Karpas-422 (cell line): Measurements from ENCODE around the gene CRMP1. TPM values are rescaled to one million over a fixed set of nuclear protein-coding genes. Genes with fewer than 3 reads are reported as not detected.
A peak's percentile ranks its signal among the peaks of the same experiment; 100 is the strongest.

Experiments used
- DNase-seq: peaks from one replicate; pipeline ENCODE4 v3.0.0-alpha.2; 2015
- H2AFZ ChIP-seq: fragments of 200-600 bp; sonication (generic); 2 replicates; pipeline ENCODE4 v1.6.1; 2014; ENCODE audit warnings: antibody characterized with exemption, low read length, mixed read lengths
- H3K27ac ChIP-seq: fragments of 200-600 bp; sonication (generic); 2 replicates; pipeline ENCODE4 v1.5.1; 2014; ENCODE audit warnings: mild to moderate bottlenecking, low read length, moderate library complexity
- H3K27me3 ChIP-seq: fragments of 200-600 bp; sonication (generic); 2 replicates; pipeline ENCODE4 v1.6.1; 2014; ENCODE audit warnings: low read length, mixed read lengths
- H3K36me3 ChIP-seq: fragments of 200-600 bp; sonication (generic); 2 replicates; pipeline ENCODE4 v1.6.1; 2014; ENCODE audit warnings: low read length, mixed read lengths; ENCODE audit not compliant: insufficient read depth
- H3K4me1 ChIP-seq: fragments of 200-600 bp; sonication (generic); 2 replicates; pipeline ENCODE4 v1.6.1; 2014; ENCODE audit warnings: mild to moderate bottlenecking, low read length, mixed read lengths
- H3K4me2 ChIP-seq: fragments of 200-600 bp; sonication (generic); 2 replicates; pipeline ENCODE4 v1.6.1; 2014; ENCODE audit warnings: low read length, low read depth, mild to moderate bottlenecking; ENCODE audit not compliant: poor library complexity, severe bottlenecking
- H3K4me3 ChIP-seq: fragments of 200-600 bp; sonication (generic); 2 replicates; pipeline ENCODE4 v1.5.1; 2014; ENCODE audit warnings: mild to moderate bottlenecking, antibody characterized with exemption, low read length, mixed read lengths
- H3K79me2 ChIP-seq: fragments of 200-600 bp; sonication (generic); 2 replicates; pipeline ENCODE4 v1.6.1; 2014; ENCODE audit warnings: mild to moderate bottlenecking, low read length, mixed read lengths
- H3K9ac ChIP-seq: fragments of 200-600 bp; sonication (generic); 2 replicates; pipeline ENCODE4 v1.6.0; 2014; ENCODE audit warnings: low read length
- H3K9me2 ChIP-seq: fragments of 200-600 bp; sonication (generic), shearing (Covaris generic); replicated peaks from 2 replicates; pipeline ENCODE4 v1.6.0; 2014; ENCODE audit warnings: mild to moderate bottlenecking, low read length, moderate library complexity; ENCODE audit not compliant: insufficient read depth
- H3K9me3 ChIP-seq: fragments of 300-700, 200-600 bp; sonication (generic); 2 replicates; pipeline ENCODE4 v1.6.1; 2014; ENCODE audit warnings: low read length, mixed read lengths
- H4K20me1 ChIP-seq: fragments of 200-600 bp; sonication (generic); 2 replicates; pipeline ENCODE4 v1.6.1; 2014; ENCODE audit warnings: mild to moderate bottlenecking, antibody characterized with exemption, low read length, low read depth; ENCODE audit not compliant: insufficient read depth
- total RNA-seq: library from RNA; depleted of rRNA; stranded (reverse); fragments of >200 nt; shearing (Covaris generic); gene quantifications from 2 replicates; pipeline ENCODE4 v1.2.3, GENCODE V29; 2014; ENCODE audit warnings: low replicate concordance

The CRMP1 gene
- total RNA-seq, 1 experiment from 2014 or later = 0.48 TPM

GRCh38 chr4:5797866-5798265, 95.0 kb downstream of the CRMP1 start:
- no peak overlapping the region for H3K27ac ChIP-seq
- no peak for DNase-seq
- no peak overlapping the region for H2AFZ ChIP-seq
- H4K20me1 ChIP-seq = no peaks in the 10 kb centered on the region
- H3K4me3 ChIP-seq = no peak overlapping the region
- no peaks in the 10 kb centered on the region for H3K9me3 ChIP-seq
- H3K27me3 ChIP-seq = no peaks in the 10 kb centered on the region
- no peak overlapping the region for H3K4me2 ChIP-seq
- H3K4me1 ChIP-seq = no peaks in the 10 kb centered on the region
- H3K9ac ChIP-seq = no peak overlapping the region
- H3K9me2 ChIP-seq = no peaks in the 10 kb centered on the region
- no peaks in the 10 kb centered on the region for H3K79me2 ChIP-seq
- H3K36me3 ChIP-seq = no peaks in the 10 kb centered on the region

GRCh38 chr4:5796976-5797375, 95.9 kb downstream of the CRMP1 start:
- no peak overlapping the region for H2AFZ ChIP-seq
- H4K20me1 ChIP-seq = no peaks in the 10 kb centered on the region
- H3K4me1 ChIP-seq = no peaks in the 10 kb centered on the region
- H3K79me2 ChIP-seq = no peaks in the 10 kb centered on the region
- H3K9me2 ChIP-seq = no peaks in the 10 kb centered on the region
- no peaks in the 10 kb centered on the region for H3K9me3 ChIP-seq
- no peak overlapping the region for H3K9ac ChIP-seq
- no peak overlapping the region for H3K4me2 ChIP-seq
- H3K36me3 ChIP-seq = no peaks in the 10 kb centered on the region
- no peaks in the 10 kb centered on the region for H3K27me3 ChIP-seq
- H3K4me3 ChIP-seq = no peak overlapping the region
- DNase-seq = no peak
- no peak overlapping the region for H3K27ac ChIP-seq

GRCh38 chr4:5795580-5795979, 97.3 kb downstream of the CRMP1 start:
- no peak for DNase-seq
- no peak overlapping the region for H3K9ac ChIP-seq
- no peaks in the 10 kb centered on the region for H3K9me3 ChIP-seq
- no peak overlapping the region for H3K27ac ChIP-seq
- no peaks in the 10 kb centered on the region for H3K4me1 ChIP-seq
- H2AFZ ChIP-seq = no peak overlapping the region
- no peak overlapping the region for H3K4me3 ChIP-seq
- no peaks in the 10 kb centered on the region for H3K9me2 ChIP-seq
- no peaks in the 10 kb centered on the region for H3K36me3 ChIP-seq
- H3K4me2 ChIP-seq = no peak overlapping the region
- no peaks in the 10 kb centered on the region for H3K27me3 ChIP-seq
- no peaks in the 10 kb centered on the region for H3K79me2 ChIP-seq
- H4K20me1 ChIP-seq = no peaks in the 10 kb centered on the region

GRCh38 chr4:5793514-5793913, 99.4 kb downstream of the CRMP1 start:
- no peak for DNase-seq
- H3K27ac ChIP-seq = no peak overlapping the region
- no peaks in the 10 kb centered on the region for H4K20me1 ChIP-seq
- H3K9me2 ChIP-seq = no peaks in the 10 kb centered on the region
- H3K27me3 ChIP-seq = no peaks in the 10 kb centered on the region
- no peak overlapping the region for H2AFZ ChIP-seq
- H3K79me2 ChIP-seq = no peaks in the 10 kb centered on the region
- no peak overlapping the region for H3K4me2 ChIP-seq
- no peak overlapping the region for H3K4me3 ChIP-seq
- no peaks in the 10 kb centered on the region for H3K36me3 ChIP-seq
- H3K4me1 ChIP-seq = no peaks in the 10 kb centered on the region
- H3K9me3 ChIP-seq = no peaks in the 10 kb centered on the region
- no peak overlapping the region for H3K9ac ChIP-seq

GRCh38 chr4:5791654-5792053, 101.2 kb downstream of the CRMP1 start:
- H3K4me2 ChIP-seq = no peak overlapping the region
- H3K36me3 ChIP-seq = no peaks in the 10 kb centered on the region
- no peak overlapping the region for H3K4me3 ChIP-seq
- no peaks in the 10 kb centered on the region for H3K79me2 ChIP-seq
- H4K20me1 ChIP-seq = no peaks in the 10 kb centered on the region
- H3K9ac ChIP-seq = no peak overlapping the region
- no peaks in the 10 kb centered on the region for H3K9me2 ChIP-seq
- H3K4me1 ChIP-seq = no peaks in the 10 kb centered on the region
- H3K9me3 ChIP-seq = no peaks in the 10 kb centered on the region
- no peak overlapping the region for H2AFZ ChIP-seq
- no peak overlapping the region for H3K27ac ChIP-seq
- DNase-seq = no peak
- no peaks in the 10 kb centered on the region for H3K27me3 ChIP-seq

- Histone ChIP-seq H3K9ac (no peak overlapping the region), H3K36me3 (no peaks in the 10 kb centered on the region), H3K9me2 (no peaks in the 10 kb centered on the region), H2AFZ (no peak overlapping the region), H3K27me3 (no peaks in the 10 kb centered on the region), H3K27ac (no peak overlapping the region), H3K4me3 (no peak overlapping the region), H3K9me3 (no peaks in the 10 kb centered on the region), H4K20me1 (no peaks in the 10 kb centered on the region), H3K4me1 (no peaks in the 10 kb centered on the region), H3K79me2 (no peaks in the 10 kb centered on the region), H3K4me2 (no peak overlapping the region)
- DNase-seq = no peak
Observed at GRCh38 chr4:5790546-5790857, 102.4 kb downstream of the CRMP1 start.

GRCh38 chr4:5789141-5789540, 103.7 kb downstream of the CRMP1 start:
- no peaks in the 10 kb centered on the region for H3K79me2 ChIP-seq
- H3K36me3 ChIP-seq = no peaks in the 10 kb centered on the region
- no peak overlapping the region for H2AFZ ChIP-seq
- no peak overlapping the region for H3K4me2 ChIP-seq
- no peaks in the 10 kb centered on the region for H3K4me1 ChIP-seq
- no peak overlapping the region for H3K27ac ChIP-seq
- no peak overlapping the region for H3K9ac ChIP-seq
- H4K20me1 ChIP-seq = no peaks in the 10 kb centered on the region
- H3K4me3 ChIP-seq = no peak overlapping the region
- no peaks in the 10 kb centered on the region for H3K9me3 ChIP-seq
- no peaks in the 10 kb centered on the region for H3K27me3 ChIP-seq
- no peak for DNase-seq
- no peaks in the 10 kb centered on the region for H3K9me2 ChIP-seq

GRCh38 chr4:5788144-5788543, 104.7 kb downstream of the CRMP1 start:
- Histone ChIP-seq H3K27ac (no peak overlapping the region), H2AFZ (no peak overlapping the region), H3K4me1 (no peaks in the 10 kb centered on the region), H3K9me3 (no peaks in the 10 kb centered on the region), H3K27me3 (no peaks in the 10 kb centered on the region), H3K36me3 (no peaks in the 10 kb centered on the region), H3K9me2 (no peaks in the 10 kb centered on the region), H3K4me3 (no peak overlapping the region), H4K20me1 (no peaks in the 10 kb centered on the region), H3K79me2 (no peaks in the 10 kb centered on the region), H3K4me2 (no peak overlapping the region), H3K9ac (no peak overlapping the region)
- peak; percentile 48 for DNase-seq

- Histone ChIP-seq H3K9me2 (no peaks in the 10 kb centered on the region), H3K4me1 (peaks cover 5% of the 10 kb centered on the region), H3K4me3 (no peak overlapping the region), H3K27ac (no peak overlapping the region), H3K9ac (no peak overlapping the region), H3K79me2 (no peaks in the 10 kb centered on the region), H4K20me1 (no peaks in the 10 kb centered on the region), H3K27me3 (no peaks in the 10 kb centered on the region), H3K9me3 (no peaks in the 10 kb centered on the region), H3K4me2 (no peak overlapping the region), H3K36me3 (no peaks in the 10 kb centered on the region), H2AFZ (no peak overlapping the region)
- no peak for DNase-seq
Observed at GRCh38 chr4:5787311-5787710, 105.6 kb downstream of the CRMP1 start.
